DOHH2 (cell line): ENCODE measurements around the gene NDC1.

Experiments used
- H3F3A ChIP-seq: fragments of 200-600 bp; sonication (generic), shearing (Covaris generic); 2 replicates; pipeline ENCODE4 v1.6.0; 2016; ENCODE audit warnings: antibody characterized with exemption, mild to moderate bottlenecking; ENCODE audit not compliant: control insufficient read depth, insufficient read depth
- H3K27ac ChIP-seq: fragments of 200-600 bp; sonication (generic); 2 replicates; pipeline ENCODE4 v1.5.1; 2014; ENCODE audit warnings: low read depth, mild to moderate bottlenecking, low read length, moderate library complexity
- H3K27me3 ChIP-seq: fragments of 200-600 bp; sonication (generic); 2 replicates; pipeline ENCODE4 v1.6.1; 2014; ENCODE audit warnings: mild to moderate bottlenecking, low read length, mixed read lengths; ENCODE audit not compliant: control insufficient read depth
- H3K36me3 ChIP-seq: fragments of 200-600 bp; sonication (generic); 2 replicates; pipeline ENCODE4 v1.6.1; 2014; ENCODE audit warnings: mild to moderate bottlenecking, low read length, moderate library complexity, mixed read lengths; ENCODE audit not compliant: control insufficient read depth
- H3K4me1 ChIP-seq: fragments of 200-600 bp; sonication (generic); 2 replicates; pipeline ENCODE4 v1.6.1; 2014; ENCODE audit warnings: mild to moderate bottlenecking, low read length, mixed read lengths; ENCODE audit not compliant: control insufficient read depth
- H3K4me2 ChIP-seq: fragments of 200-600 bp; sonication (generic); 2 replicates; pipeline ENCODE4 v1.6.0; 2014; ENCODE audit warnings: mild to moderate bottlenecking, low read length, moderate library complexity
- H3K4me3 ChIP-seq: fragments of 200-600 bp; sonication (generic); 2 replicates; pipeline ENCODE4 v1.5.1; 2014; ENCODE audit warnings: mild to moderate bottlenecking, low read length, mixed read lengths
- H3K79me2 ChIP-seq: fragments of 200-600 bp; sonication (generic); 2 replicates; pipeline ENCODE4 v1.6.1; 2014; ENCODE audit warnings: mild to moderate bottlenecking, low read length, mixed read lengths; ENCODE audit not compliant: control insufficient read depth
- H3K9me2 ChIP-seq: fragments of 200-600 bp; sonication (generic); replicated peaks from 2 replicates; pipeline ENCODE4 v1.6.1; 2014; ENCODE audit warnings: mild to moderate bottlenecking, low read length, mixed read lengths; ENCODE audit not compliant: control insufficient read depth
- H3K9me3 ChIP-seq: fragments of 200-600 bp; sonication (generic); 2 replicates; pipeline ENCODE4 v1.6.1; 2014; ENCODE audit warnings: antibody characterized with exemption, low read length, mixed read lengths; ENCODE audit not compliant: control insufficient read depth, insufficient read depth
- H4K20me1 ChIP-seq: fragments of 200-600 bp; sonication (generic); 2 replicates; pipeline ENCODE4 v1.6.0; 2014; ENCODE audit warnings: low read depth, mild to moderate bottlenecking, antibody characterized with exemption, low read length, moderate library complexity; ENCODE audit not compliant: control insufficient read depth, insufficient read depth
- EZH2phosphoT487 ChIP-seq: fragments of 200-600 bp; sonication (generic); IDR thresholded peaks from 2 replicates; pipeline ENCODE4 v1.6.1; 2017; ENCODE audit warnings: borderline replicate concordance, mild to moderate bottlenecking, antibody characterized with exemption, low read length, moderate library complexity, mixed read lengths
- TF ChIP-seq, protein P1 (sequence below): fragments of 200-600 bp; sonication (generic); IDR thresholded peaks from one replicate; pipeline ENCODE4 v1.5.1; 2014; ENCODE audit warnings: antibody characterized with exemption, mild to moderate bottlenecking, low read depth, low read length; ENCODE audit not compliant: poor library complexity, severe bottlenecking

The NDC1 gene

DNA sequence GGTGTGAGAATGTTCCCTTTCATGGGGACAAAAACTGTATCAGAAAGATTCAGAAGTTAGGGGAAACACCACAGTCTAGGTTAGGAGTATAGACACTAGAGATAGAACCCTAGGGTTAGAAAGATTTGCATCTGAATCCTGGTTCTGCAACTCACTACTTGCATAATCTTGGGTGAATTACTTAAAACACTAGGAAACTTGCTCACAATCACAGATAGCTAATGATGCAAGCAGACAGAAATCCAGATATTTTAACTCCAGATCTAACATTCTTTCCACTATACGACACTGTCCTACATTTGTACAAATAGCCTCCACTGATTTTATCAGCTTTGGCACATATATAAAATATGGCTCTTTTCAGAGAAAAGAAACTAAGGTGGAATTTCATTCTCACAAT is 68.3 kb downstream of the NDC1 start:
- Histone ChIP-seq H3K79me2 (no peaks in the 10 kb centered on the region), H3K4me1 (peaks cover 2% of the 10 kb centered on the region; the same call in 1 of the 2 replicates), H3K27ac (no peak overlapping the region), H4K20me1 (no peaks in the 10 kb centered on the region), H3F3A (peaks cover 11% of the 10 kb centered on the region; the same call in 1 of the 2 replicates), H3K4me3 (no peak overlapping the region), H3K9me2 (no peaks in the 10 kb centered on the region), H3K4me2 (no peak overlapping the region), H3K27me3 (no peaks in the 10 kb centered on the region), H3K36me3 (peaks cover 90% of the 10 kb centered on the region), H3K9me3 (no peaks in the 10 kb centered on the region)
- TF ChIP-seq, protein P1, sequence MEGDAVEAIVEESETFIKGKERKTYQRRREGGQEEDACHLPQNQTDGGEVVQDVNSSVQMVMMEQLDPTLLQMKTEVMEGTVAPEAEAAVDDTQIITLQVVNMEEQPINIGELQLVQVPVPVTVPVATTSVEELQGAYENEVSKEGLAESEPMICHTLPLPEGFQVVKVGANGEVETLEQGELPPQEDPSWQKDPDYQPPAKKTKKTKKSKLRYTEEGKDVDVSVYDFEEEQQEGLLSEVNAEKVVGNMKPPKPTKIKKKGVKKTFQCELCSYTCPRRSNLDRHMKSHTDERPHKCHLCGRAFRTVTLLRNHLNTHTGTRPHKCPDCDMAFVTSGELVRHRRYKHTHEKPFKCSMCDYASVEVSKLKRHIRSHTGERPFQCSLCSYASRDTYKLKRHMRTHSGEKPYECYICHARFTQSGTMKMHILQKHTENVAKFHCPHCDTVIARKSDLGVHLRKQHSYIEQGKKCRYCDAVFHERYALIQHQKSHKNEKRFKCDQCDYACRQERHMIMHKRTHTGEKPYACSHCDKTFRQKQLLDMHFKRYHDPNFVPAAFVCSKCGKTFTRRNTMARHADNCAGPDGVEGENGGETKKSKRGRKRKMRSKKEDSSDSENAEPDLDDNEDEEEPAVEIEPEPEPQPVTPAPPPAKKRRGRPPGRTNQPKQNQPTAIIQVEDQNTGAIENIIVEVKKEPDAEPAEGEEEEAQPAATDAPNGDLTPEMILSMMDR: no peak
- no peak for TF ChIP-seq EZH2phosphoT487

DNA sequence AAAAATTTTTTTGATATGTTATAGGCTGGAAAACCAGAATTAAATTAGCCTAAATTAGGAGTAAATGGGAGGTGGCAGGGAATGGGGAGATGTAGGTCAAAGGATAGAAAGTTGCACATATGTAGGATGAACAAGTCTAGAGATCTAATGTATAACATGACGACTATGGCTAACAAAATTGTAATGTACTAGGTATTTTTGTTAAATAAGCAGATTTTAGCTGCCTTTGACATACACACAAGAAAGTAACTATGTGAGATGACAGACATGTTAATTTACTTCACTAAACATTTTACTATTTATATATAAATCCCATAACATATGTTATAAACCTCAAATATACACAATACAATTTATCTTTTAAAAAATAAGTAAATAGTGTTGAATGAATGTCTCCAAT is 68.9 kb downstream of the NDC1 start:
- H3K4me2 ChIP-seq: no peak overlapping the region

DNA sequence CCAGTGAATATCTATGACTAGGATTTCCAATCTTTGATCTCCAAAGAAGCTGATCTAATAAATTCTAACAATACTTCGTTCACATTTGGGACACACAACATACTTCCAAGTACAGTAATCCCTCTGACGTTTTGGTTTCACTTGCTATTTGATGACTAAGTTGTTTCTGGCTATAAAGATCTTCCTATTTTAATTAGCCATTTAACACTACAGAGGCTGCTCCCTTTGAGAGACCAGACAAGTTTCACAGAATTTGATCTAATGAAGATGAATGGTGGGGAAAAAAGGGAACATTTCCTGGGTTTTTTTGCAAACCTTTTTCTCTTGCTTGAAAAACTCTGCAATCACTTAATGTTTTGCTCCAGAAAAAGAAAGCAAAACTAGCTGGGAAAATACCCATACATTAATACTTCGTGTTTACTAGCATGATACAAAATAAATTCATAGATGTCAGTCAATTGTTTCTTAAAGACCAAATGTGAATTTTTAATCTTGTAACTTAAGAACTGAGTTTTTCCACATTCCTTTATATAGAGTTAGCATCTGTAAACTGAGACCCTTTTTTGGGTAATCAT is 71.2 kb downstream of the NDC1 start:
- Histone ChIP-seq H3F3A (peaks cover 30% of the 10 kb centered on the region), H3K27me3 (no peaks in the 10 kb centered on the region), H3K4me3 (no peak overlapping the region), H3K4me2 (no peak overlapping the region), H3K27ac (no peak overlapping the region), H3K9me3 (no peaks in the 10 kb centered on the region), H3K36me3 (peaks cover 65% of the 10 kb centered on the region), H3K79me2 (no peaks in the 10 kb centered on the region), H3K9me2 (no peaks in the 10 kb centered on the region), H4K20me1 (peaks cover 10% of the 10 kb centered on the region; the same call in 1 of the 2 replicates), H3K4me1 (peaks cover 2% of the 10 kb centered on the region; the same call in 1 of the 2 replicates)
- no peak for TF ChIP-seq EZH2phosphoT487
- TF ChIP-seq, protein P1: no peak

More for the DNA sequence above, 68.9 kb downstream of the NDC1 start:
- peaks cover 11% of the 10 kb centered on the region; the same call in 1 of the 2 replicates for H3F3A ChIP-seq
- no peaks in the 10 kb centered on the region for H3K9me3 ChIP-seq
- H3K4me3 ChIP-seq: no peak overlapping the region
- H3K36me3 ChIP-seq: peaks cover 86% of the 10 kb centered on the region
- peaks cover 2% of the 10 kb centered on the region; the same call in 1 of the 2 replicates for H3K4me1 ChIP-seq
- no peaks in the 10 kb centered on the region for H3K27me3 ChIP-seq
- H3K27ac ChIP-seq: no peak overlapping the region
- H4K20me1 ChIP-seq: peaks cover under 1% of the 10 kb centered on the region; the same call in 1 of the 2 replicates
- H3K79me2 ChIP-seq: no peaks in the 10 kb centered on the region
- TF ChIP-seq, protein P1: no peak
- no peak for TF ChIP-seq EZH2phosphoT487
- no peaks in the 10 kb centered on the region for H3K9me2 ChIP-seq
